HepG2 (cell line): ENCODE measurements around the gene SNAPIN. TPM values are rescaled to one million over a fixed set of nuclear protein-coding genes. Genes with fewer than 3 reads are reported as not detected.

Source experiments
- BHLHE40 ChIP-seq: IDR thresholded peaks from 2 replicates; pipeline ENCODE4 v1.6.1; 2011; ENCODE audit warnings: low read length, improper control_type of control experiment
- FUBP1 ChIP-seq: sonication (generic); formaldehyde crosslinking; IDR thresholded peaks from 2 replicates; pipeline ENCODE4 v1.5.1; 2020; ENCODE audit warnings: missing genetic modification reagents, mild to moderate bottlenecking, borderline replicate concordance
- HNF1A ChIP-seq, 2 experiments: sonication (generic) in 1 of 2; formaldehyde crosslinking in 1 of 2; IDR thresholded peaks; 2 replicates each; pipeline versions ENCODE4 v1.4.0 to v1.6.1; 2016 to 2020; ENCODE audit warnings: borderline replicate concordance in 1 of 2, low read depth in 1 of 2, mild to moderate bottlenecking in 1 of 2, missing genetic modification reagents in 1 of 2
- JUND ChIP-seq: sonication (generic); formaldehyde crosslinking; IDR thresholded peaks from 2 replicates; pipeline ENCODE4 v1.8.0; 2022; ENCODE audit warnings: mild to moderate bottlenecking, missing genetic modification reagents
- MYC ChIP-seq: sonication (generic); formaldehyde crosslinking; IDR thresholded peaks from 2 replicates; pipeline ENCODE4 v1.9.0; 2021; ENCODE audit warnings: missing genetic modification reagents, borderline replicate concordance
- TBX3 ChIP-seq: fragments of 450-650 bp; IDR thresholded peaks from 2 replicates; pipeline ENCODE4 v1.6.1; 2017; ENCODE audit warnings: antibody characterized with exemption, mild to moderate bottlenecking, inconsistent platforms, borderline replicate concordance
- THAP7 ChIP-seq: sonication (generic); formaldehyde crosslinking; IDR thresholded peaks from 2 replicates; pipeline ENCODE4 v1.8.1; 2023; ENCODE audit warnings: mild to moderate bottlenecking, missing genetic modification reagents
- ZBTB7A ChIP-seq: sonication (generic); formaldehyde crosslinking; IDR thresholded peaks from 2 replicates; pipeline ENCODE4 v1.8.0; 2022; ENCODE audit warnings: mild to moderate bottlenecking, missing genetic modification reagents
- ZEB1 ChIP-seq: IDR thresholded peaks from 2 replicates; pipeline ENCODE4 v1.6.1; 2012; ENCODE audit warnings: mild to moderate bottlenecking, low read depth, inconsistent platforms; ENCODE audit not compliant: insufficient replicate concordance
- ZNF362 ChIP-seq: sonication (generic); formaldehyde crosslinking; IDR thresholded peaks from 2 replicates; pipeline ENCODE4 v1.4.0; 2020; ENCODE audit warnings: missing genetic modification reagents, mild to moderate bottlenecking, borderline replicate concordance
- ZNF44 ChIP-seq: sonication (generic); formaldehyde crosslinking; IDR thresholded peaks from 2 replicates; pipeline ENCODE4 v1.5.1; 2020; ENCODE audit warnings: mild to moderate bottlenecking, missing genetic modification reagents
- ZNF674 ChIP-seq: sonication (generic); formaldehyde crosslinking; IDR thresholded peaks from 2 replicates; pipeline ENCODE4 v1.5.0; 2020; ENCODE audit warnings: low read depth, mild to moderate bottlenecking, missing genetic modification reagents
- ZNF704 ChIP-seq: sonication (generic); formaldehyde crosslinking; IDR thresholded peaks from 2 replicates; pipeline ENCODE4 v1.8.1; 2023; ENCODE audit warnings: mild to moderate bottlenecking, inconsistent platforms, moderate library complexity, missing genetic modification reagents, borderline replicate concordance
- ZNF713 ChIP-seq: sonication (generic); formaldehyde crosslinking; IDR thresholded peaks from 2 replicates; pipeline ENCODE4 v1.4.0; 2020; ENCODE audit warnings: mild to moderate bottlenecking, missing genetic modification reagents
- polyA plus RNA-seq, 8 experiments: library from polyadenylated mRNA; depleted of rRNA in 3 of 8; stranded (reverse) in 7 of 8; unstranded in 1 of 8; fragments of >200 nt; fragmentation: Illumina TruSeq in 4 of 8; extraction: Trizol in 4 of 8; gene quantifications; 2 replicates each; pipeline versions ENCODE4 v1.2.1 to v1.2.3, GENCODE V29; 2011 to 2016; ENCODE audit warnings: low read depth in 4 of 8, missing spikeins in 1 of 8, mixed read lengths in 1 of 8; ENCODE audit not compliant: insufficient read depth in 1 of 8
- total RNA-seq, 5 experiments: library from RNA; depleted of rRNA; stranded (reverse); fragments of >200 nt; fragmentation: Illumina TruSeq; extraction: Trizol; gene quantifications; 2 replicates each; pipeline ENCODE4 v1.2.3, GENCODE V29; 2016; ENCODE audit warnings: low read depth in 1 of 5

The SNAPIN gene
- total and polyA plus RNA-seq, 2 of the 13 experiments (the other 11 are each of a cell fraction or from before 2014, with no cell fraction given), result 23.9 to 25.7 TPM

GRCh38 chr1:153612755-153613331 is 45.7 kb upstream of the SNAPIN start, which contains the start of gene S100A16 (continued):
- TF ChIP-seq FUBP1 (CRISPR knock-in tag) (no peak), ZNF704 (0 out of 2 replicates have a peak, but pooled peaks have one; percentile 47), ZEB1 (no peak), BHLHE40 (no peak), ZNF674 (CRISPR knock-in tag) (no peak), JUND (CRISPR knock-in tag) (no peak), HNF1A (IDR thresholded peaks at IDR 0.05; ENCODE audit: low read depth) (peak; percentile 94), HNF1A (CRISPR knock-in tag; IDR thresholded peaks at IDR 0.05; ENCODE audit: borderline replicate concordance) (peak; percentile 96), MYC (peak; percentile 41; the same call in 1 of the 2 replicates), ZBTB7A (peak; percentile 31; the same call in 1 of the 2 replicates), TBX3 (no peak), THAP7 (no peak), ZNF362 (CRISPR knock-in tag) (no peak), ZNF44 (CRISPR knock-in tag) (no peak), ZNF713 (CRISPR knock-in tag) (no peak)
